ENCODE measurements around the gene CNTNAP4. TPM values are rescaled to one million over a fixed set of nuclear protein-coding genes. Genes with fewer than 3 reads are reported as not detected.

Gene CNTNAP4
- total and polyA plus RNA-seq, 4 donors: 0.06 to 0.09 TPM; not detected in 2

DNA sequence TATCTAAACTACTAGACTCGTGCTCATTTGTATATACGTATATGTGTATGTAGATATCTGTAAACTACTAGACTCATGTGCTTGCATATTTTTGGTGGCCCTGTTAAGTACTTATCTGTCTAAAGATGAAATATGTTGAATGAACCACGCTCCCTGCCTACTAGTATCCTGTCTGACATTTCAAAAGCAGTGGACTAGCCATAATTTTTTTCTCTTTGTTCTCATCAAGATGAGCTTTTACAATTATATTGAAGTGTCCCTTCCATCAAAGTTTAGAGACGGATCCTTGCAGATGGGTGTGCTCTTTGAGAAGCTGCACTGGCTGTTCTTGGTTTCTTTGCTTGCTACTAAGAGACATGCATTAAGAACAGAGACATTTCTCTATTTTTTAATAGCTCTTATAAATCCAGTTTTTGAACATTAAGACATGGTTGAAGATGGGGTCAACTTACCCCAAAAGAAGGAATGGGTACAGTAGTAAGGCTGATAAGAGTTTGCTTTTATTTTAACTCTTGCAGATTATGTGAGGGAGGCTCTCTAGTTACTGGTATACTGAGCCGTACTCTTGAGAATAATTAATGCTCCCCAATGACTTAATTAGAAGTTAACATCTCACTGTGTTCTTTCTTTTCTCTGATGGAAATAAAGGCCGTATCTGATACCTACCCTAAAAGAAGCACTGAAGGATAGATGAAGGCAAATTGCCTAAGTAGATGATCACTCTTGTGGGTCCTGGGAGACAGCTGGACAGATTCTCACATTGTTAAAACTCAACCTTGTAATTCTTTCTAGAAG is 3.4 kb downstream of the CNTNAP4 start (continued):
- TF ChIP-seq REST (IDR thresholded peaks at IDR 0.05) (no peak), RAD21 (IDR thresholded peaks at IDR 0.05) (no peak), GABPA (IDR thresholded peaks at IDR 0.05 in 1 of 2, conservative IDR thresholded peaks at IDR 0.05 in 1 of 2) (no peak)

DNA sequence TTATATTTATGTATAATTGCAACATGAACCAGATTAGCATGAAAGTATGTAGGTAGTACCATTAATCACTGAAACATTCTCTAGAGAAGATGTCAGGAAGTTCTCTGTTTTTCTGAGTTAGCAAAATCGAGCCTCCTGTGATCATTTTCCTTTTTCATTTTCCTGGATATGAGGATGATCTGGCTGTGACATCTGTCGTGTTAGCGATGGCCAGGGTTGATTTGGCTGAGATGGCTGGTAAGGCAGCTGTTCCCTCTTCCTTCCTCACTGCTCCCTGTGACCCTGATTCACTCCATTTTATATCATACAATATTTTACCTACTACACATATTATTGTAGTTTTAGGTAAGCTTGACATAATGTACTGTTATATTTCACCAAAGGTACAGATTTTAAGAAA is 10.3 kb downstream of the CNTNAP4 start:
- H3K4me3 ChIP-seq (ENCODE audit: low read depth in 1 of 3, low read length in 3 of 3): no peak overlapping the region
- WGBS: 58% methylated on average over 3 of the region's 3 CpGs
- DNase-seq (ENCODE audit: low spot score): no peak
- H3K27me3 ChIP-seq (ENCODE audit: control insufficient read depth in 4 of 4, insufficient read depth in 4 of 4, low read length in 3 of 4): no peaks in the 10 kb centered on the region
- no peaks in the 10 kb centered on the region for H3K36me3 ChIP-seq (ENCODE audit: control insufficient read depth in 4 of 4, insufficient read depth in 3 of 4, low read depth in 1 of 4, low read length in 3 of 4)
- no peak overlapping the region for H3K9ac ChIP-seq (ENCODE audit: low read depth in 1 of 2, low read length in 2 of 2)
- H3K9me3 ChIP-seq (ENCODE audit: control insufficient read depth in 4 of 4, low read length in 3 of 4): no peaks in the 10 kb centered on the region
- no peak for TF ChIP-seq RXRA (IDR thresholded peaks at IDR 0.05)
- TF ChIP-seq HNF4A (conservative IDR thresholded peaks at IDR 0.05): no peak
- TF ChIP-seq FOXA2 (IDR thresholded peaks at IDR 0.05): no peak
- TF ChIP-seq SP1 (IDR thresholded peaks at IDR 0.05): no peak
- TF ChIP-seq TAF1 (conservative IDR thresholded peaks at IDR 0.05): no peak
- TF ChIP-seq ZBTB33 (IDR thresholded peaks at IDR 0.05): no peak
- TF ChIP-seq ATF3 (IDR thresholded peaks at IDR 0.05): no peak
- no peak for TF ChIP-seq RAD21 (IDR thresholded peaks at IDR 0.05)
- TF ChIP-seq JUND (IDR thresholded peaks at IDR 0.05): no peak
- no peak for TF ChIP-seq CTCF (IDR thresholded peaks at IDR 0.05; ENCODE audit: low read depth, low read length, missing input control)
- no peak for TF ChIP-seq GABPA (IDR thresholded peaks at IDR 0.05 in 1 of 2, conservative IDR thresholded peaks at IDR 0.05 in 1 of 2)
- no peak for TF ChIP-seq YY1 (IDR thresholded peaks at IDR 0.05)
- TF ChIP-seq, protein P1, sequence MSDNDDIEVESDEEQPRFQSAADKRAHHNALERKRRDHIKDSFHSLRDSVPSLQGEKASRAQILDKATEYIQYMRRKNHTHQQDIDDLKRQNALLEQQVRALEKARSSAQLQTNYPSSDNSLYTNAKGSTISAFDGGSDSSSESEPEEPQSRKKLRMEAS (IDR thresholded peaks at IDR 0.05): no peak
- H3K27ac ChIP-seq (ENCODE audit: low read depth in 1 of 2, low read length in 2 of 2): no peak overlapping the region
- no peaks in the 10 kb centered on the region for H3K4me1 ChIP-seq (ENCODE audit: control insufficient read depth in 4 of 4, insufficient read depth in 4 of 4, low read length in 3 of 4)

Measured in liver (tissue), 9 donors.